Endothelial cell of coronary artery (primary cell): ENCODE data around the gene DNAH7. TPM values are rescaled to one million over a fixed set of nuclear protein-coding genes. Genes with fewer than 3 reads are reported as not detected.

Experiments used
- total RNA-seq: library from RNA; depleted of rRNA; stranded (reverse); fragments of >200 nt; gene quantifications from 2 replicates; pipeline ENCODE4 v1.2.3, GENCODE V29; 2014

DNAH7 gene
- total RNA-seq = 0.09 TPM in 2 replicates

GRCh38 chr2:196068271-196069209, at the start of gene DNAH7:
Gene DNAH7 (minus strand): TSS chr2:196068837. CDS start chr2:196068711, 126 bp downstream.

Other genes starting within 250 kb of the DNAH7 start
- gene STK17B, start 102.7 kb upstream of the DNAH7 start, total RNA-seq = 8.1 and 13.3 TPM in 2 replicates